Erythroblast (primary cell): ENCODE results near the gene GIMAP7.
"Not testable (repeated sequence)": the region's sequence is repeated elsewhere in the genome, so short reads cannot be mapped to it uniquely, and the experiment has no call there.

Experiments
- DNase-seq, 2 experiments: peaks; one replicate each; lab custom pipeline; 2025; lab: John Stamatoyannopoulos, UW
- GATA1 ChIP-seq: IDR thresholded peaks from 2 replicates; pipeline ENCODE4 v1.6.1; 2011; ENCODE audit warnings: low read depth, mild to moderate bottlenecking, control low read depth, low read length, moderate library complexity
- POLR2A ChIP-seq: IDR thresholded peaks from 2 replicates; pipeline ENCODE4 v1.6.1; 2011; ENCODE audit warnings: mild to moderate bottlenecking, low read length

GIMAP7 gene

GRCh38 chr7:150514748-150515222 is at the start of gene GIMAP7:
Gene GIMAP7 (plus strand): TSS chr7:150514872. CDS start chr7:150519975, 5,103 bp downstream.
- DNase-seq: no peak
- TF ChIP-seq POLR2A (no peak), GATA1 (no peak)

GRCh38 chr7:150464962-150465361 is 49.7 kb upstream of the GIMAP7 start:
- TF ChIP-seq GATA1 (no peak), POLR2A (no peak)
- DNase-seq: no peak

- TF ChIP-seq POLR2A: no peak
- TF ChIP-seq GATA1: no peak
- DNase-seq: no peak
Observed at GRCh38 chr7:150465414-150465813, 49.3 kb upstream of the GIMAP7 start.

GRCh38 chr7:150466477-150466876 is 48.2 kb upstream of the GIMAP7 start:
- no peak for TF ChIP-seq POLR2A
- TF ChIP-seq GATA1: no peak
- DNase-seq: no peak

GRCh38 chr7:150468241-150468640 is 46.4 kb upstream of the GIMAP7 start:
- no peak for DNase-seq
- TF ChIP-seq POLR2A (no peak), GATA1 (no peak)

GRCh38 chr7:150471886-150472285 is 42.8 kb upstream of the GIMAP7 start:
- no peak for DNase-seq
- TF ChIP-seq GATA1 (no peak), POLR2A (no peak)

GRCh38 chr7:150473902-150474301 is 40.8 kb upstream of the GIMAP7 start:
- TF ChIP-seq GATA1: no peak
- DNase-seq: no peak

GRCh38 chr7:150476285-150476684 is 38.4 kb upstream of the GIMAP7 start:
- DNase-seq: no peak
- no peak for TF ChIP-seq GATA1
- no peak for TF ChIP-seq POLR2A

GRCh38 chr7:150476819-150477631 is 37.6 kb upstream of the GIMAP7 start:
- DNase-seq: no peak
- no peak for TF ChIP-seq GATA1
- TF ChIP-seq POLR2A: no peak

- no peak for TF ChIP-seq POLR2A
- no peak for TF ChIP-seq GATA1
- no peak for DNase-seq
Observed at GRCh38 chr7:150479023-150479716, 35.5 kb upstream of the GIMAP7 start.

GRCh38 chr7:150481186-150481920 is 33.3 kb upstream of the GIMAP7 start:
- no peak for TF ChIP-seq POLR2A
- DNase-seq: no peak

- no peak for TF ChIP-seq POLR2A
- TF ChIP-seq GATA1: no peak
- no peak for DNase-seq
Observed at GRCh38 chr7:150481922-150482321, 32.8 kb upstream of the GIMAP7 start.

GRCh38 chr7:150483514-150483913 is 31.2 kb upstream of the GIMAP7 start:
- not testable (repeated sequence) for DNase-seq

- not testable (repeated sequence) for DNase-seq
Observed at GRCh38 chr7:150484071-150484470, 30.6 kb upstream of the GIMAP7 start.

GRCh38 chr7:150487625-150488024 is 27.0 kb upstream of the GIMAP7 start:
- no peak for DNase-seq
- TF ChIP-seq POLR2A (no peak), GATA1 (no peak)
